ENCODE data around the gene FAT4.

Gene FAT4

DNA sequence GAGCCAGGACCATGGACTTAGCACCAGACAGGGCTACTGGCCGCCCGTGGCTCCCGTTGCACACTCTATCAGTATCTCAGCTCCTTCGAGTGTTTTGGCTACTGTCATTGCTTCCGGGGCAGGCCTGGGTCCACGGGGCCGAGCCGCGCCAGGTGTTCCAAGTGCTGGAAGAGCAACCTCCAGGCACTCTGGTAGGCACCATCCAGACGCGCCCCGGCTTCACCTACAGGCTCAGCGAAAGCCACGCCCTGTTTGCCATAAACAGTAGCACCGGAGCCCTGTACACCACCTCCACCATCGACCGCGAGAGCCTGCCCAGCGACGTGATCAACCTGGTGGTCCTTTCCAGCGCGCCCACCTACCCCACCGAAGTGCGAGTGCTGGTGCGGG, 1.6 kb downstream of the FAT4 start:
- DNase-seq (ENCODE audit: low read depth in 2 of 2, low spot score in 1 of 2), result no peak

GRCh38 chr4:125316791-125317524, 2.2 kb downstream of the FAT4 start:
- DNase-seq (ENCODE audit: low read depth in 2 of 2, low spot score in 1 of 2), result no peak

GRCh38 chr4:125317525-125317877, 2.7 kb downstream of the FAT4 start:
- DNase-seq (ENCODE audit: low read depth in 2 of 2, low spot score in 1 of 2), result no peak

DNA sequence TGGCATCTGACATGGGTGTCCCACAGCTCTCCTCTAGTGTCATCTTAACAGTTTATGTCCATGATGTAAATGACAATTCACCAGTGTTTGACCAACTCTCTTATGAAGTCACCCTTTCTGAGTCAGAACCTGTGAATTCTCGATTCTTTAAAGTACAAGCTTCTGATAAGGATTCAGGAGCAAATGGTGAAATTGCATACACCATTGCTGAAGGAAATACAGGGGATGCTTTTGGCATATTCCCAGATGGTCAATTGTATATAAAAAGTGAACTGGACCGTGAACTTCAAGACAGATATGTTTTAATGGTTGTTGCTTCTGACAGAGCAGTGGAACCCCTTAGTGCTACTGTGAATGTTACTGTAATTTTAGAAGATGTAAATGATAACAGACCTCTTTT, 4.6 kb downstream of the FAT4 start:
- DNase-seq (ENCODE audit: low read depth in 2 of 2, low spot score in 1 of 2), result no peak

GRCh38 chr4:125321709-125322365, 7.1 kb downstream of the FAT4 start:
- DNase-seq (ENCODE audit: low read depth in 2 of 2, low spot score in 1 of 2), result no peak

DNA sequence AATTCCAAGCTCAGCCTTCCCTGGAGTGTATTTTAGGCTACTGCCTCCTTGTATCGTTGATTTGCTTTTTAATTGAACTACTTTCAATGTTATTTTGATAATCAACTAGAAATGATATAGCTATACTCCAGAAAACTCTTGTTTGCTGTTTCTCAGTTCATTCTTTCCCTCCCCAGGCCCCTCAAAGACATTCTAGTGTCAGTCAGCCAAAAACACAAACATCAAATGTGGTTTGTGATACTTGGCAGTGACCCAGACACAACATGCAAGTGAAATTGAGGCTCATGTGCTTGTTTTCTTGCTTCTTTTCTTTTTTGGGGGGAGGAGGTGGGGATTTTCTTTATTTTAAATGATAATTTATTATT, 7.6 kb downstream of the FAT4 start:
- no peak for DNase-seq (ENCODE audit: low read depth in 2 of 2, low spot score in 1 of 2)

GRCh38 chr4:125323654-125324053, 8.9 kb downstream of the FAT4 start:
- no peak for DNase-seq (ENCODE audit: low read depth in 2 of 2, low spot score in 1 of 2)

DNA sequence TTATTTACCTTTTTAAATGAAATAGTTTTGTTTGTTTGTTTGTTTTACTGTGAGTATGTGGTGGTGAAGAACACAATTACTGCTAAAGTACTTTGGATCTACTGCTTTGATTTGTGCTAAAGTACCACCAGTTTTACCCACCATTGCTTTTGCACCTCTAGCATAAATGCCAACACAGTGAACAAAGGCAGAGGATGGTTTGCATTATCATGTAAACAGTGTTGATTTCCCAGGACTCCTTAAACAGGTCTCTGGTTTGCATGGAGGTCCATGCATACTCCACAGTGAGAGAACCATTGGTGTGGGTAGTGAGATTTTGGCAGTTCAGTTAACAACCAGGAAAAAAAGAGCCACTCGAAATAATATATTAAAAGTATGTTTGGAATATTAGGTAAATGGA, 11.0 kb downstream of the FAT4 start:
- no peak for DNase-seq (ENCODE audit: low read depth in 2 of 2, low spot score in 1 of 2)

- DNase-seq (ENCODE audit: low read depth in 2 of 2, low spot score in 1 of 2), result no peak
These were observed 16.4 kb downstream of the FAT4 start for GRCh38 chr4:125331116-125331515.

DNA sequence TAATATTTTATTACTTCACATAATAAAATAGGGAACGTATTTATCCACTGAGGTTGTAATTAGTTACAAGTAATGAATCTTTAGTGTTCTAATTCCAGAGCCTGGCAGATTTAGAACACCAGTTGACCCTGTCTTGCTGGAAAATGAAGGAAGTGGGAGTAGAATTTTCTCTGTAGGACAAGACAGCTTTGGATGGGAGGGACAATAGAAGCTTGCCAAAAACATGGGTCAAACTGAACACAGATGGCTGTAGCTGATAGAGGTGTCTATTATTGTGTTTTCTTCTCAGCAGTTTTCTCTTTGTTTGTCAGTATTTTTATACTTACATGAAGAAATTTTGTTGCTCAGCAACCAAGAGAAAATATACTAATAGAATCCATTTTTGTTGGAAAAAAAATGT, 20.2 kb downstream of the FAT4 start:
- DNase-seq (ENCODE audit: low read depth in 2 of 2, low spot score in 1 of 2), result no peak

DNA sequence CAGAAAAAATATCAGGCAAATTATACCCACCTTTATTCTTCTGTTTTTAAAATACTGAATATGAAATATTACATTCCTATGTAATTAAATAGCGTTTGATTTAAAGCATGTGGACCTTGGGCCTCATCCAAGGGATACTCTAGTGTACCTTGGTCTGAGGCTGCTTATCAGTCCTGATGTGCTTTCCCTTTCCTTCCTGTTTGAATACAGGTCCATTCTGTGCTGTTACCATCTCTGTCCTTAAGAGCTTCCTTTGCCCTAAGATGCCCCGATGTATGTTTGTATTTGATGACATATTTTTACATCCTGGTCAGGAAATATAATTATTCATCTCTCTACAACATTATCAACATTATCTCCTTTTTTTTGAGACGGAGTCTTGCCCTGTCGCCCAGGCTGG, 24.1 kb downstream of the FAT4 start:
- DNase-seq (ENCODE audit: low read depth in 2 of 2, low spot score in 1 of 2), result no peak

GRCh38 chr4:125344198-125344597, 29.4 kb downstream of the FAT4 start:
- no peak for DNase-seq (ENCODE audit: low read depth in 2 of 2, low spot score in 1 of 2)

- no peak for DNase-seq (ENCODE audit: low read depth in 2 of 2, low spot score in 1 of 2)
These were observed 31.9 kb downstream of the FAT4 start for GRCh38 chr4:125346616-125347015.

DNA sequence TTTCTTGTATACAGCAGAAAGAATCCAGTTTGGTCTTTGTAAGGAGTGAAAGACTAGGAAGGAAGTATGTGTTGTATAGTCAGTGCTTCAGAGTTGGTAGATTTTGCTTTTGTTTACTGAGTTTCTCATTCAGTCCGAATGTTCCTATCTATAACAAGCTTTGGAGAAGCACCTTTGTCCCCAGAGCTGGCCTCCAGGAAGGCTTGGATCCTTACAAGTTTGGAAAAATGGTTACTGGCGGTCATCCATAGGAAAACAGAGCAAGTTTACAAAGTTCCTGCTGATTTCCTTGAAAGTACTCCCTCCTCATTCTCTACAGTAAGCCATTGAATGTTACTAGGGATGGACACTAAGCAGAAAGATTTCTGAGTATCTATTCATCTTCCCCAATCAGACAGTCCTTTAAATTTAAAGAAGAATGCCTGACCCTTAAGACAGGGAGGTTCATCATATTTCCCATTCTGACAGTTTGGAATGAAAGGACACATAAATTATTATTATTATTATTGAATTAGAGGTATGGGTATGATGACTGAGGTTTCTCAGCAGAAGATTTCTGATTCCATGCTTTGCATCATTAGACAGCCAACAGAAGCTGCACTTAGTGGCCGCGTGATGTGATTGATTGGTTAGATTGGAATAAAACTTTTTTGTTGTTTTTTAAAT, 35.8 kb downstream of the FAT4 start:
- DNase-seq (ENCODE audit: low read depth in 2 of 2, low spot score in 1 of 2), result no peak

GRCh38 chr4:125352521-125352920, 37.8 kb downstream of the FAT4 start:
- no peak for DNase-seq (ENCODE audit: low read depth in 2 of 2, low spot score in 1 of 2)

DNA sequence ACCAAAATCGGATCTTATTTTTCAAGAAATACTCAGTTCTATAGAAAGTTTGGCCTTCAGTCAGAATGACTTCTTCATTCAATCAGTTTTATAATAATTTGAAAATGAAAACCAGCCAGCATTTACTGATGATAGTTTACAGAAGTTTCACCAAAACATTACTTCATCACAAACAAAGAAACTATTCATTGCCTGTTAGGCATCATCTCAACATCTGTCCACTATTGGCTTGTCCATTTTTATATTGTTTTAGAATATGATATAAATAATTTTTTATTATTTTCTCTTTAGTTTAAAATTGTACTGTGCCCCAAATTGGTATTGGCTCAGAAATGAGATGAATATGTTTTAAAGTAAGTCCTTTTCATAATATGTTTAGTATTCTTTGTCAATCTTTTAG, 38.4 kb downstream of the FAT4 start:
- DNase-seq (ENCODE audit: low read depth in 2 of 2, low spot score in 1 of 2), result no peak

GRCh38 chr4:125355791-125356190, 41.0 kb downstream of the FAT4 start:
- DNase-seq (ENCODE audit: low read depth in 2 of 2, low spot score in 1 of 2), result no peak

DNA sequence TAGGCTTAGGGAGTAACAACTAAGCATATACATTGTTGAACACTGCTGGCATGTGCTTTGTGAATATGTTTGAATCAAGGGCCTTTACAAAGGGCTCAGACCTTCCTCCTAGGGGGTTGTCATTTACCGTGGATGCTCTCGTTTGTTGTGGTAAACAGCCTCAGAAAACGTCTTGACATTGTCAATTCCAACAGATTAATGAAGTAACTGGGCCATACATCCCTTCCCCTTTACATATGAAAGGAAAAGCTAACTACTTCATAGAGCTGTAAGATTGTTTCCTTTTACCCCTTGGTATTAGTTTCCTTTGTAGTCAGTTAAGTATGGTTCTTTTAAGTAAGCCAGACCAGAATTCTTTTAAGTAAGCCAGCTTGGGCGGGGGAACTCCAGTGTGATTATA, 42.9 kb downstream of the FAT4 start:
- DNase-seq (ENCODE audit: low read depth in 2 of 2, low spot score in 1 of 2), result no peak

GRCh38 chr4:125358453-125358852, 43.7 kb downstream of the FAT4 start:
- DNase-seq (ENCODE audit: low read depth in 2 of 2, low spot score in 1 of 2), result no peak

DNA sequence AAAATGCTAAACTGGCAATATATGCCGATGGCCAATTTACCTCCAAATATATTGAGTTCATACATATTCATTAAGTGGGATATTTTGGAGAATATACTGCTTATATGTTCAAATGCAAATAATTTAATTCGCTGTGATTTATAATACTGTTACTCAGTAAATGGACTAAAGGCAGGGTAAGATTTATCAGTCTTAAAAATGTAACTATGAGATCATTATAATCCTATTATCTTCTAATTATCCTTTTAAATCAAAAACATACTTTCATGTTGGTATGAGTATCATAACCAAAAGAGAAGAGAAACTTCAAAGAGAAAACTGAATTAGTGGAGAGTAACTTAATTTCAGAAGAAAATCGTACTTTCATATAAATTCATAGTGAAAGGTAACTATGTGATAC, 44.6 kb downstream of the FAT4 start:
- no peak for DNase-seq (ENCODE audit: low read depth in 2 of 2, low spot score in 1 of 2)

DNA sequence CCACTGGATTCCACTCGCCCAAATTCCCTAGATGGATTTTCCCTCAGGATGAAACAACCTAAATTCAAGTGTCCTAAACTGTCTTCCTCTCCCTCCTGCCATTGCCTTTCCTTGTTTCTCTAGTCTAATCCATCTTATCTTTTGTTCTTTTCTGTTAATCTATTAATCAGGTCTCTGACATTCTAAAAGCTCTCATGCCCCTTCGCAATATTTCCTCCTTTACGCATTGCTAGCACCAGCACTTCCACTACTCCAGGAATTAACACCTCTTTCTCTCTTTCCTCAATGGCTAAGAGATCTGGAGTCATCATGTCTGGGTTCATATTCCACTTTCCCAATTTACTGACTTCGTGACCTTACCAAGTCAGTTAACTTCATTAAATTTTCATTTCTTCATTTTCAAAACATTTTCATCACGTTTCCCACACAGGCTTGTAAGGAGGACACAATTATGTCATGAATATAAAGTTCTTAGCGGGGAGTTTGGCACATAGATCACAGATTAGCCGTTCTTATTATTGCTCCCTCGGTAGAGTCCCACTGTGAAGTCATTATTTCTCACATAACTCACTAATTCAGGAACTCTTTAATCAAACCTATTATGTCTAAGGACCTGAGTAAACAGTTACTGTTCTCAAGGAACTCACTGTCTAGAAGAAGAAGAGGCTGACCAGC, 45.3 kb downstream of the FAT4 start:
- DNase-seq (ENCODE audit: low read depth in 2 of 2, low spot score in 1 of 2), result no peak

DNA sequence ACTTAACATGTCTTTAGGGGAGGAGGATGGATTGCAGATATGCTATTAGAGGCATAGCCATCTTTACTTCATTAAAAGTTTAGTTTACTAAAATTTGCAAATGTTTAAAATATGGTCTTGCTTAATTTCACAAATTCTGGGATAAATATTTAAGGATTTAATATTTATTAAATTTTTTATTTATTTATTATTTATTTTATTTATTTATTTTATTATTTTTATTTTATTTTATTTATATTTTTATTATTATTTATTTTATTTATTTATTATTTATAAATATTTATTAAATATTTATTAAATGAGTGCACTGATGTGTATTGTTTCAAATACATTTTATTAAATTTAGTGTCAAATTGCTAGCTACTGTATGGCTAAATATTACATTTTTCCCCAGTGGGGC, 46.0 kb downstream of the FAT4 start:
- DNase-seq (ENCODE audit: low read depth in 2 of 2, low spot score in 1 of 2), result no peak
